ENCODE results near the gene DSTYK.

The DSTYK gene

GRCh38 chr1:205095422-205095821 is 116.1 kb downstream of the DSTYK start:
- Histone ChIP-seq H3K36me3 (ENCODE audit: insufficient read depth, low read length) (peaks cover 90% of the 10 kb centered on the region), H3K9me2 (replicated peaks; ENCODE audit: low read depth, low read length) (no peaks in the 10 kb centered on the region), H4K20me1 (ENCODE audit: insufficient read depth, low read length, poor library complexity, severe bottlenecking) (no peaks in the 10 kb centered on the region), H3K4me3 (ENCODE audit: low read length, poor library complexity, severe bottlenecking) (no peak overlapping the region), H3F3A (ENCODE audit: low read depth) (no peaks in the 10 kb centered on the region), H3K79me2 (ENCODE audit: insufficient read depth, low read length) (no peaks in the 10 kb centered on the region), H3K27me3 (ENCODE audit: insufficient read depth, low read length, poor library complexity, severe bottlenecking) (no peaks in the 10 kb centered on the region), H3K9ac (ENCODE audit: low read depth, low read length, poor library complexity, severe bottlenecking) (no peak overlapping the region), H2AFZ (ENCODE audit: low read length) (no peak overlapping the region), H3K4me2 (ENCODE audit: low read depth, low read length, poor library complexity, severe bottlenecking) (no peak overlapping the region), H3K9me3 (ENCODE audit: insufficient read depth, low read depth, low read length) (no peaks in the 10 kb centered on the region), H3K4me1 (ENCODE audit: insufficient read depth, low read length, poor library complexity, severe bottlenecking) (no peaks in the 10 kb centered on the region)
- TF ChIP-seq EZH2phosphoT487 (IDR thresholded peaks at IDR 0.05; ENCODE audit: borderline replicate concordance) (no peak), CTCF (conservative IDR thresholded peaks at IDR 0.05; ENCODE audit: low read length) (no peak)
